GM12892 (cell line): Measurements from ENCODE around the gene CD82.

Experiments used
- DNase-seq: peaks from one replicate; pipeline ENCODE4 v3.0.0; 2011; ENCODE audit not compliant: insufficient read length
- FAIRE-seq: peaks from 2 replicates; lab custom pipeline; 2011; peaks lifted over from hg19 to GRCh38; lab: Jason Lieb, UNC
- POLR2A ChIP-seq: IDR thresholded peaks from 2 replicates; pipeline ENCODE4 v1.6.1; 2011; ENCODE audit warnings: low read depth, low read length, control low read depth
- POLR2AphosphoS5 ChIP-seq: IDR thresholded peaks from 2 replicates; pipeline ENCODE4 v1.6.1; 2011; ENCODE audit warnings: low read depth, low read length, control low read depth
- TAF1 ChIP-seq: IDR thresholded peaks from 2 replicates; pipeline ENCODE4 v1.6.1; 2011; ENCODE audit warnings: low read depth, mild to moderate bottlenecking, control low read depth, low read length, borderline replicate concordance

CD82 gene

DNA sequence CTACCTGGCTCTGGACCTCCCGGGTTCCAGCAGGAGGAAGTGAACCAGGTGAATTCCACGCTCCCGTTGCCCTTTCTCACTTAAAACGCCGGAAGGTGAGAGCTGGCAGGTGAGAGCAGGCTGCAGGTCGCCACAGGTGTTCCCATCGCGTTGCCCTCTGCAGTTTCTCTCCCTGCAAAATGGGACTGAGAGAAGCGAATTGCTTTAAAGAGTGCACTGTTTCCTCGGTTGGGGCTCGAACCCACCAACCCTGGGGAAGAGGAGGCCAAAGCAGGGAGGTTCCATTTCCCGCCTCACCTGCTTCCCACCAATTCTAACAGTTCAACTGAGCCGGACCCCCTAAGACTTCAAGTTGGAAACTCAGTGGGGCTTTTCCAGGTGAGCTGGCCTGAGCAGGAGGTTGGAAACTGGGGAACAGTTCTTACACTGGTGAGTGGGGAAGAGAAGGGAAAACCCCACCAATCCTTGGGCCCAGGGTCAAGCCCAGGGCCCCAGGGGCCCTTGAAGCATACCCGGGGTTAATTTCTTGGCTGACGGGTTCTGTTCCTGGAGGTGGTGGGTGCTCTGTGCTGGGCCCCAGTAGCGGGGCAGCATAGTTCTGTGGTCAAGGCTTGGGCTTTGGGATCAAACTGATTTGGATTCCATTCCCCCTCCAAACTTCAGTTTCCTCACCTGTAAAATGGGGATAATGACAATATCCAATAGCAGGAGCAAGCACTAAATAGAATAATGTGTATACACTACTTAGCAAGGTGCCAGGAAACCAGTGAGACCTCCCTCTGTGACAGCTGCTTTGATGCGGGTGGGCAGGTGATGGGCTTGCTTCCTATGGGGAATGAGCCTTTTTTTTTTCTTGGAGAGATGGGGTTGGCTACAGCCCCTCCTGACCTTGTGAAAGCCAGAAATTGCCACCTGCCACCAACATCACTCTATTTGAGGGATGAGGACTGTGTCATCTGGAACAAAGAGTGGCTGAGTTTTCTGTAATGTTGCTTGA lies 788 bp downstream of the CD82 start:
- FAIRE-seq (no peak), DNase-seq (no peak)
- TF ChIP-seq TAF1 = no peak
- no peak for TF ChIP-seq POLR2A
- no peak; the same call in 1 of the 2 replicates for TF ChIP-seq POLR2AphosphoS5

DNA sequence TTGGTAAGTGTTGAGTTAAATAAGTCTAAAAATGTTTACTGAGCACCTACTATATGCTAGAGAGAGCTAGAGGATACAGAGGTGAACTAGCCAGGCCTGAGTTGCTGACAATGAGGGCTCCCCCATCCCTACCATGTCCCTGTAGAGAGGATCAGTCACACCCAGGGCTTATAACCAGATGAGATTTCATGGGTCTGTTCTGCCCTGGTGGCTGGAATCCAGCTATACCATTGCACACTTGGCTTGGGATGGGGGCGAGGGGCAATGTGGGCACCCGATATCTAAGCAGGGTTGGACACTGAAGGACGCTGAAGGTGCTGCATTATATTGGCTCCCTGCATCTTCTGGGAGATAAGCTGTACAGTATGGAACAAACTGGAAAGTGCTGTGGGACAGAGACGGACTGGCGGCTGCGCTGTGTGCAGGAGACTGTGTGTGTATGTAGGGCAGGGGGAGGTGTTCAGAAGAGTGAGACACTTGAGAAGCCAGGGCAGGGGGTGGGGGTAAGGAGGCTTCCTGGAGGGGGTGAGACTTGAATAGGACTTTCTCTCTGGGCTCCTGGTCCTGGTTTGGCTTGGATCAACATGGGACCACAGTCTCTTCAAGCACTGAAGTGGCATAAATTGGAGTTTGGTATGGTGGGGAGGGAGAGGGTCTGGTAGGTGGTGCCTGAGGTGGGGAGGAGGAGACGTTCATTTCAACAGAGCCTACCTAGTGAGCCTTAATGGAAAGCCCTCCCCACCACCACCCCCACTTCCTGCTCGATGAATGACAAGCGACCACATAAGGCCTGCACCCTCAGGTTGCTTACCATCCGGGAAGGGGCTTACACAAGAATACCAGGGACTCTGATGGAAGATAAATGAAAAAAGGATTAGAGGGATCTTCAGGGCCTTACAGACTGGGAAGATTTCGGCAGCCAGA lies 1.8 kb downstream of the CD82 start:
- FAIRE-seq = no peak
- no peak for DNase-seq

DNA sequence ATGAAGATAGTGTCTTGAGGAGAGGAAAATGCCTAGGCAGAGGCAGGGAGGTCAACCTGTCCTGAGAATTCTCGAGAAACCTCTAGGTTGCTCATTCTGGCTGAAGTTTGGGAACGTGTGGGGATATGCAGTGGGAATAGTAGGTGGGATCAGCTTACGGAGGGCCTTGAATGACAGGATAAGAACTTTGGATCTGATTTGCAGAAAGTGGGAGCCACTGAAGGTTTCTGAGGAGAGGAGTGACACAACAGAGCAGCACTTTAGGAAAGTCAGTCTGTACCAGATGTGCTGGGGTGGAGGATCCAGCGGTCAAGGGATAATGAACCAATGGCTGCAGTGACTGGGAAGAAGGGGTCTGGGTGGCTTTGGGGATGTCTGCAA lies 2.4 kb downstream of the CD82 start:
- DNase-seq (no peak), FAIRE-seq (no peak)
- TF ChIP-seq POLR2A (no peak), POLR2AphosphoS5 (no peak), TAF1 (no peak)

More for the DNA sequence above, 1.8 kb downstream of the CD82 start:
- TF ChIP-seq POLR2A (no peak), TAF1 (no peak), POLR2AphosphoS5 (no peak)

DNA sequence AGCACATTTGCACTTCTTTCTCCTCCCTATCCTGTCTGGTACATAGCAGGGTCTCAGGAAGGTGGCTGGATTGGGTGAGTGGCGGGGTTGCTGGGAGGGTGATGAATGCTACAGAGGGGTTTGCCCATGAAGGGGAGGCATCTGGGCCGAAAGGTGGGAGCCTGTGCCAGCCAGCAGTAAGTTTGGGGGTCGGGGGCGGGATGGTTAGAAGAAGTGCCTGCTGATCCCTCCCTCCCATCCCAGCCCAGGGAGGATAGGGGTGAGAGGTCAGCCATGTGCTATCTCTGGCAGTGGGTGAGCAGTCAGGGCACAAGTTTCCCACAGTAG lies 2.8 kb downstream of the CD82 start:
- FAIRE-seq (no peak), DNase-seq (no peak)
- no peak for TF ChIP-seq POLR2AphosphoS5
- TF ChIP-seq TAF1 = no peak
- TF ChIP-seq POLR2A = no peak

DNA sequence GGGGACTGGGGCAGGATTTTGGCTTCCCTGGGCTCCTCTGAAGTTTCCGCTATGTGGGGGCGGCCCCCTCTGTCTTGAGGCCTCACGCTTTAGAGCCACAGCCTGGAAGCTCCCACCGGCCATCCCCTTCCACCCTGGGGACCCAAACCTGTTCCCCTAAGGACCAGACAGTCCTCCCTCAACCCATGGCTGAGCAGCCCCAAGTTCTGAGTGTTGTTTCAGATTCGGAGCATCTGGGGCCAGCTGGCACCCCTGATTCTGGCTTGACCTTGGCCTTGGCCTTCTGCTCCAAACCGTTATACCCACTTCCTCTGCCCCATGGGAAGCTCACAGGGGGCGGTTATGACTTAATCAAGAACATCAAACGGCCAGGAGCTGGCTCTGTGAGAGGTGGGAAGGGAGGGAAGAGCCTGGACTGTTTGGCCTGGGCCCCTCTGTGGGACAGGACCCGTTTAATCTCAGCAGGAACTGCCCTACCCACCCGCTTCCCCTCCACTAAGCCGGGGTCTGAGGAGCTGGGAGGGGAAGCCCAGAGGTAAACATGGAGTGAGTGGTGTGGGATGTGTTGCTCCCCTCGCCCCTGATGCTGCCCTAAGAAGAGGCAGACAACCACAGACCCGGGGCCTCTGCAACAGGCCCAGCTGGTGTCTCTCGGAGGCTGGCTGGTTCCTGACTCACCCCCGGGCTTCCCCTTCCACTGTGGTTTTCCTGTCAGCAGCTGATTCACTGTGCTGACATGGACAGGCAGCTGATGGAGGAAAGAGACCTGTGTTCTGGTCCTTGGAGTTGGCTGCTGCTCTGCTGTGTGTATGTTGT lies 3.4 kb downstream of the CD82 start:
- TF ChIP-seq POLR2A (peak; percentile 60), TAF1 (no peak), POLR2AphosphoS5 (peak; percentile 69)
- DNase-seq (peak; percentile 69), FAIRE-seq (peak; percentile 100)

DNA sequence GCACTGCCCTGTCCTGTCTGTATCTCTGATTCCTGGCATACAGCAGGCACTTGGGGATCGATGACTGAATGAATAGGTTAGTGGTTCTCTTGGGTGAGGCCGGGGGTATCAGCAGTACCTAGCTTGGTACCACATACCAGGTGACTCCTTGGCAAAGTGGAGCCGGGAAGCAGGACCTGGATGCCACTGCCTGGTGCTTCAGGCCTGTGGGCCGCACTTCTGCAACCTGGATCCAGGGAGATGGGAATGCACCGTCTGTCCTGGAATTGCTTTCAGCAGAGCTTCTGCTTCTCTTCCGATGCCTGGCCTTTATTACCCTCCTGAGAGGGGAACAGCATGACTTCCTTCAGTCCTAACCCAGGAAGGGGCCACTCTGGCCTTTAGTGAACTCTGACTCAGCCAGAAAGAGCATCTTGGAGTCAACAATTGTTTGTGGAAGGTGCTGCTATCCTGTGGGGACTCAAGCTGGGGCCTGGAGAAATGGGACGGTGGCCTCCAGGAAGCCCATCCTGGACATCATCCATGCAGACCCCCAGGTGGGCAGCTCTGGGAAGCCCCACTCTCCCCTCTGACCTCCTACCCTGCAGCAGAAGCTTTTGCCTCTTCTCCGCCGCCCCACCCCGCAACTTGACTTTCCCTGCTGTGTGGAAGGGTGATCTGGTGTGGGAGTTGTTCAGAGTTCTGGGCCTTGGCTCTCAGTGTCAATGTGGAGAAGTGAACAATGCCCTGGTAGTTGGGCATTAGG lies 5.1 kb downstream of the CD82 start:
- TF ChIP-seq POLR2A (no peak), TAF1 (no peak), POLR2AphosphoS5 (no peak)
- no peak for FAIRE-seq
- no peak for DNase-seq

DNA sequence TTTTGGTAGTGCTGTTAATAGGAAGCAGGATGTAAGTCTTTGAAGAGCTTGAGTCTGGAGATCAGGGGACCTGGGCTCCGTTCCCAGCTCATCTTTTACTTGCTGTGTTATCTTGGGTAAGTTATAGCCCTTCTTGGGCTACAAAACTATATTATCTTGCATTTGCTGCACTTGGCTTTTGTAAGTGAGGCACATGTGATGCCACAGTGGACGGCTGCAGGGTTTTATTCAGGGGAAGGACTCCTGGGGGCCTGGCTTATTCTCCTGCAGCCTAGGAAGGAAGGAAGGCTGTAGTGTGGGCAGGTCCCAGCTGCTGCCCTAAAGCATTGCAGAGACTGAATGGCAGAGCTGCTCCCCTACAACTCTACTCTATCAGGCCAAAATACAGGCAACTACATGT lies 6.4 kb downstream of the CD82 start:
- no peak for TF ChIP-seq POLR2A
- no peak for TF ChIP-seq TAF1
- no peak for TF ChIP-seq POLR2AphosphoS5
- peak; percentile 83 for FAIRE-seq
- DNase-seq = no peak

DNA sequence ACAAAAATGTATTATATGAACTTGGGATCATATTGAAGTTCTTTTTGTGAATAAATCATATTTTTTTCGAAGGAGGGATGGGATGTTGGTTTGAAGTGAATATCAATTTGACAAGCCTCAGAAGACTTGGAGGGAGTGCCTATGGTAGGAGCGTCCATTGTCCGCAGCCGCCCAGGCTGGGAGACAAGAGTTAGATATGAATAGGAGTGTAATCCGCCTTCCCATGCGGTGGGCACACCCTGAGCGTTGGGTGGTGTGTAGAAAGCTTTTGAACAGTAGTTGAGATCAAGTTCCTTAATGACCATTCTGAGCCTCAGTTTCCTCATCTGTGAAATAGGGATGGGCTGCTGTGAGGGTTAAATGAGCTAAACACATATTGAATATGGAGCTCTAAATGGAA lies 7.0 kb downstream of the CD82 start:
- no peak for DNase-seq

DNA sequence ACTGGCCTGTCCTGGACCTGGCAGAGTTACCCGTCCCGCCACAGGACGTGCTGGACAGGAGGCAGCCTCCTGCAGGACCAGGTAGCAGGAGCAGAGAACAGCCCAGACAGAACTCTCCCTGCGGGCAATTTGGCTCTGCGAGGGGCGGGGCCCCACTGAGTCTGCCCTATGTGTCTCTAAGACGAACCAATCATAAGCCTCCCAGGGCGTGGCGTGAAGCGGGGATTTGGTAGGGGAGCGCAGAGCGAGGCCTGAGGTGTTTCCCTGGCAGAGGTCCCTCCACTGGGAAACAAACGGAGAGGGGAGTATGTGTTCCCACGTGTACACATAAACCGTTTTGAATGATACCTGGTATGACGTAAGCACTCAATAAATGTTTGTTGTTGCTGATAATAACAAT lies 7.4 kb downstream of the CD82 start:
- peak; percentile 5 for FAIRE-seq

More for the DNA sequence above, 7.0 kb downstream of the CD82 start:
- TF ChIP-seq POLR2AphosphoS5 = no peak
- TF ChIP-seq TAF1 = no peak
- no peak for TF ChIP-seq POLR2A
- no peak for FAIRE-seq

DNA sequence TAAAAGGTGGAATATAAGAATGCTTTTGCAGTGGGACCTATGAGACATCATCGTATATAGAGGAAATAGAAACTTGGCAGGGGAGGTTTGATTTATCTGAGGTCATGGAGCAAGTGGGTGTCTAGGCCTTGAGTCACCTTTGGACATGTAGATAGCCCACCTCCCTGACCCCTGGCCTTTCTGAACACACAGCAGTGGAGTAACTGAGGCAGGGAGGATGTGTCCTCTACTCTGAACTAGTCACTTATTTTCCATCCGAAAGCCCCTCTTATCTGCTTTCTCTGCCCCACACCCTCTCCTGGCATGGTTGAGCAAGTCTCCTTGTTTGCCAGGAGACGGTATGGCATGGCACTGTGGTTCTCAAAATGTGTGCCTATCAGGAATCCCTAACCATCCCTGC lies 7.9 kb downstream of the CD82 start:
- peak; percentile 91 for FAIRE-seq
- no peak for DNase-seq

More for the DNA sequence above, 7.4 kb downstream of the CD82 start:
- TF ChIP-seq TAF1 (no peak), POLR2AphosphoS5 (no peak), POLR2A (no peak)
- DNase-seq = no peak

More for the DNA sequence above, 7.9 kb downstream of the CD82 start:
- no peak for TF ChIP-seq TAF1
- no peak for TF ChIP-seq POLR2A
- TF ChIP-seq POLR2AphosphoS5 = no peak; the same call in 1 of the 2 replicates
